Smooth muscle cell (in vitro differentiated cells): ENCODE data around the gene CYP26B1. TPM values are rescaled to one million over a fixed set of nuclear protein-coding genes. Genes with fewer than 3 reads are reported as not detected.

ENCODE experiments used
- DNase-seq: peaks from one replicate; lab custom pipeline; 2025; ENCODE audit not compliant: unreplicated experiment; lab: John Stamatoyannopoulos, UW
- H2AFZ ChIP-seq: fragments of 200-600 bp; sonication (generic); 2 replicates; pipeline ENCODE4 v1.6.0; 2016; ENCODE audit warnings: antibody characterized with exemption, low read depth, mild to moderate bottlenecking
- H3F3A ChIP-seq: fragments of 200-600 bp; sonication (generic); 2 replicates; pipeline ENCODE4 v1.6.0; 2017; ENCODE audit warnings: antibody characterized with exemption, low read depth
- H3K27ac ChIP-seq: fragments of 200-600 bp; sonication (generic); 2 replicates; pipeline ENCODE4 v1.5.1; 2016; ENCODE audit warnings: low read depth, mild to moderate bottlenecking
- H3K27me3 ChIP-seq: fragments of 200-600 bp; sonication (generic); 2 replicates; pipeline ENCODE4 v1.6.1; 2016; ENCODE audit warnings: low read depth, mild to moderate bottlenecking
- H3K36me3 ChIP-seq: fragments of 200-600 bp; sonication (generic); 2 replicates; pipeline ENCODE4 v1.5.1; 2016; ENCODE audit warnings: low read depth
- H3K4me1 ChIP-seq: fragments of 200-600 bp; sonication (generic); 2 replicates; pipeline ENCODE4 v1.5.1; 2016; ENCODE audit warnings: low read depth
- H3K4me2 ChIP-seq: fragments of 200-600 bp; sonication (generic); 2 replicates; pipeline ENCODE4 v1.6.0; 2016; ENCODE audit warnings: mild to moderate bottlenecking
- H3K4me3 ChIP-seq: fragments of 200-600 bp; sonication (generic); 2 replicates; pipeline ENCODE4 v1.5.1; 2016; ENCODE audit warnings: mild to moderate bottlenecking
- H3K79me2 ChIP-seq: fragments of 200-600 bp; sonication (generic); 2 replicates; pipeline ENCODE4 v1.6.0; 2016; ENCODE audit warnings: low read depth, mild to moderate bottlenecking
- H3K9ac ChIP-seq: fragments of 200-600 bp; sonication (generic); 2 replicates; pipeline ENCODE4 v1.6.0; 2016; ENCODE audit warnings: low read depth
- H3K9me3 ChIP-seq: fragments of 200-600 bp; sonication (generic); replicated peaks from 2 replicates; pipeline ENCODE4 v1.5.1; 2016; ENCODE audit warnings: low read depth
- H4K20me1 ChIP-seq: fragments of 200-600 bp; sonication (generic); 2 replicates; pipeline ENCODE4 v1.6.0; 2016; ENCODE audit warnings: low read depth
- CTCF ChIP-seq: fragments of 200-600 bp; sonication (generic); IDR thresholded peaks from 2 replicates; pipeline ENCODE4 v1.5.1; 2017; ENCODE audit warnings: borderline replicate concordance, mild to moderate bottlenecking, antibody characterized with exemption; ENCODE audit not compliant: insufficient read depth, poor library complexity, severe bottlenecking
- WGBS: methylation state at CpG from one replicate; pipeline ENCODE4 v1.1.7; 2016; ENCODE audit warnings: low lambda C conversion rate; 5-methylcytosine and 5-hydroxymethylcytosine counted together
- polyA plus RNA-seq: library from polyadenylated mRNA; unstranded; fragments of >200 nt; fragmentation: Nextera tagmentation; extraction: Ambion mirVana; gene quantifications from 2 replicates; pipeline ENCODE4 v1.2.1, GENCODE V29; 2016
- total RNA-seq: library from RNA; depleted of rRNA; stranded (reverse); fragments of >200 nt; gene quantifications from 2 replicates; pipeline ENCODE4 v1.2.3, GENCODE V29; 2014

CYP26B1 gene
- total and polyA plus RNA-seq, 2 experiments from 2014 or later, result 0.48 to 1.1 TPM

GRCh38 chr2:72175636-72176035, 28.0 kb upstream of the CYP26B1 start:
- TF ChIP-seq CTCF, result no peak
- H3K4me2 ChIP-seq, result no peak overlapping the region
- H3K9ac ChIP-seq, result no peak overlapping the region
- H2AFZ ChIP-seq, result no peak overlapping the region
- DNase-seq, result no peak
- H3K4me3 ChIP-seq, result no peak overlapping the region
- no peaks in the 10 kb centered on the region for H3K27me3 ChIP-seq
- no peak overlapping the region for H3K27ac ChIP-seq
- no peaks in the 10 kb centered on the region for H3K9me3 ChIP-seq
- no peaks in the 10 kb centered on the region for H4K20me1 ChIP-seq
- H3F3A ChIP-seq, result no peaks in the 10 kb centered on the region
- no peaks in the 10 kb centered on the region for H3K36me3 ChIP-seq
- WGBS, result 92% methylated on average over 4 of the region's 4 CpGs
- no peaks in the 10 kb centered on the region for H3K4me1 ChIP-seq
- H3K79me2 ChIP-seq, result no peaks in the 10 kb centered on the region

DNA sequence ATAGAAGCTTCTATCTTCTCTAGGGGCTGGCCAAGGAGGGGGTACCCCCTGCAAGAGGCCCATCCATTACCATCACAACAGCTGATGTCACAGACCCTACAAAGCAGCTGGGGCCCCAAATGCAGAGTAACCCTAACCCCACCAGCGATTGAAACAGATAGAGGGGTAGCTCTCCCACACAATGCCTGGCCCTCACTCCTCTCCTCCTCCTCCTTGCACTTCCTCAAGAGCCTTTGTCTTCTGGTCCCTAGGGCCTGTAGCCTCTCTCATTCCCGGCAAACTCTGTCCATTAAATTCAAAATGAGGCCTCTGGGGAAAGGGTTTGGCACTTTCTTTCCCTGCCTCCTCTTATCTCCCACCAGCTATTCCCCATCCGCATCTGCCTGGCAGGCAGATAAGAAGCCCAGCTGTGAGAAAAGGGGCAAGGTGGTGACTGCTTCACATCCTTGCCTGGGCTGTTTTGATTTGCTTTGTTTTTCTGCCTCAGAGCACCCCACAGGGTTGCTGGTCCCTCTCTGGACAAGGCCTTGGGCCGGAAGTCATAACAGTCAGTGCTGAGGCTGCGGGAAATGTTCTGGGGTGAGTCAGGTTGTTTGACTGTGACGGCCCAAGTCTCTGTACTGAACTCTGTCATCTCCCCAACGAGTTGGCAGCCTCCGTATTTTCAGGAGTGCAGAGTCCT, 26.1 kb upstream of the CYP26B1 start:
- no peak for TF ChIP-seq CTCF
- no peak for DNase-seq
- Histone ChIP-seq H2AFZ (no peak overlapping the region), H3K79me2 (no peaks in the 10 kb centered on the region), H3K4me3 (no peak overlapping the region), H3K27ac (no peak overlapping the region), H4K20me1 (no peaks in the 10 kb centered on the region), H3K36me3 (no peaks in the 10 kb centered on the region), H3K27me3 (no peaks in the 10 kb centered on the region), H3K4me1 (no peaks in the 10 kb centered on the region), H3F3A (no peaks in the 10 kb centered on the region), H3K9ac (no peak overlapping the region), H3K4me2 (no peak overlapping the region), H3K9me3 (no peaks in the 10 kb centered on the region)
- WGBS, result 61% methylated on average over 8 of the region's 8 CpGs

- no peak overlapping the region for H2AFZ ChIP-seq
- no peaks in the 10 kb centered on the region for H3K9me3 ChIP-seq
- no peak for TF ChIP-seq CTCF
- no peaks in the 10 kb centered on the region for H3K36me3 ChIP-seq
- no peaks in the 10 kb centered on the region for H4K20me1 ChIP-seq
- H3K79me2 ChIP-seq, result no peaks in the 10 kb centered on the region
- no peaks in the 10 kb centered on the region for H3K27me3 ChIP-seq
- no peak overlapping the region for H3K9ac ChIP-seq
- H3K4me2 ChIP-seq, result no peak overlapping the region
- H3K27ac ChIP-seq, result no peak overlapping the region
- no peak overlapping the region for H3K4me3 ChIP-seq
- 78% methylated on average over 2 of the region's 2 CpGs for WGBS
- H3K4me1 ChIP-seq, result no peaks in the 10 kb centered on the region
- DNase-seq, result no peak
- no peaks in the 10 kb centered on the region for H3F3A ChIP-seq
Measured at GRCh38 chr2:72172478-72172877, 24.8 kb upstream of the CYP26B1 start.

- Histone ChIP-seq H3K27me3 (peaks cover 12% of the 10 kb centered on the region), H3K9ac (no peak overlapping the region), H4K20me1 (no peaks in the 10 kb centered on the region), H3K4me2 (no peak overlapping the region), H3K27ac (no peak overlapping the region), H3K79me2 (no peaks in the 10 kb centered on the region), H3K36me3 (no peaks in the 10 kb centered on the region), H3F3A (no peaks in the 10 kb centered on the region), H3K4me3 (no peak overlapping the region), H3K9me3 (no peaks in the 10 kb centered on the region), H3K4me1 (no peaks in the 10 kb centered on the region), H2AFZ (no peak overlapping the region)
- DNase-seq, result no peak
- no peak for TF ChIP-seq CTCF
- 75% methylated on average over 3 of the region's 3 CpGs for WGBS
Measured at GRCh38 chr2:72166279-72166678, 18.6 kb upstream of the CYP26B1 start.
